ENCODE measurements around the gene DEXI. TPM values are rescaled to one million over a fixed set of nuclear protein-coding genes. Genes with fewer than 3 reads are reported as not detected.
A peak's percentile ranks its signal among the peaks of the same experiment; 100 is the strongest.
"Not testable (repeated sequence)": the region's sequence is repeated elsewhere in the genome, so short reads cannot be mapped to it uniquely, and the experiment has no call there.

The DEXI gene
- total RNA-seq, 4 donors from 2014 or later: 79.2 to 136 (median 102) TPM

DNA sequence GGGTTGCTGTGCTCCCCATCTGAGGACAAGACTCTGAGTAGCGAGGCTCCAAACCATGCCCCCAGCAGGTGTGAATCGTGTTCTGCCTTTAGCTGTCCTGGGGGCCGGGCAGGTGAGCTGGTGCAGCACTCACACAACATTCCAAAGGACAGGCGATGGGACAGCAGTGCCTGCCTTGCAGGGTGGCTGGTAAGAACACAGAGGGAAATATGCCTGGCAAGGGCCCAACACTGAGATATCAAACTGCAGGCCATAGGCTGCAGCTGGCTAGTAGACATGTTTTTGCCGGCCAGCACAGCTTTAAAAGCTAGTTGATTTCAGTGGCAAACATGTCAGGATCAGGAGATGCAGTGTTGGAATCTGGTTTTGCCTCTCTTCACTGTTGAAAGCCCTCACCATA, 25.7 kb upstream of the DEXI start:
- TF ChIP-seq EP300 (IDR thresholded peaks at IDR 0.05): no peak
- TF ChIP-seq POLR2A (IDR thresholded peaks at IDR 0.05): no peak
- TF ChIP-seq, protein P1, sequence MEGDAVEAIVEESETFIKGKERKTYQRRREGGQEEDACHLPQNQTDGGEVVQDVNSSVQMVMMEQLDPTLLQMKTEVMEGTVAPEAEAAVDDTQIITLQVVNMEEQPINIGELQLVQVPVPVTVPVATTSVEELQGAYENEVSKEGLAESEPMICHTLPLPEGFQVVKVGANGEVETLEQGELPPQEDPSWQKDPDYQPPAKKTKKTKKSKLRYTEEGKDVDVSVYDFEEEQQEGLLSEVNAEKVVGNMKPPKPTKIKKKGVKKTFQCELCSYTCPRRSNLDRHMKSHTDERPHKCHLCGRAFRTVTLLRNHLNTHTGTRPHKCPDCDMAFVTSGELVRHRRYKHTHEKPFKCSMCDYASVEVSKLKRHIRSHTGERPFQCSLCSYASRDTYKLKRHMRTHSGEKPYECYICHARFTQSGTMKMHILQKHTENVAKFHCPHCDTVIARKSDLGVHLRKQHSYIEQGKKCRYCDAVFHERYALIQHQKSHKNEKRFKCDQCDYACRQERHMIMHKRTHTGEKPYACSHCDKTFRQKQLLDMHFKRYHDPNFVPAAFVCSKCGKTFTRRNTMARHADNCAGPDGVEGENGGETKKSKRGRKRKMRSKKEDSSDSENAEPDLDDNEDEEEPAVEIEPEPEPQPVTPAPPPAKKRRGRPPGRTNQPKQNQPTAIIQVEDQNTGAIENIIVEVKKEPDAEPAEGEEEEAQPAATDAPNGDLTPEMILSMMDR (IDR thresholded peaks at IDR 0.05): no peak
- TF ChIP-seq POLR2AphosphoS5 (IDR thresholded peaks at IDR 0.05): no peak
- Histone ChIP-seq H3K4me1 (peaks cover 0 to 22% (median 8%) of the 10 kb centered on the region in 3 donors), H3K9me3 (no peaks in the 10 kb centered on the region), H3K36me3 (peaks cover 0 to 48% of the 10 kb centered on the region in 2 donors), H3K27me3 (no peaks in the 10 kb centered on the region), H3K27ac (no peak overlapping the region), H3K4me3 (no peak overlapping the region)
- ATAC-seq: no peak
- 33% methylated on average over 1 of the region's 5 CpGs; no CpG with 5 or more reads in 1 of the 2 donors for WGBS, 2 donors (ENCODE audit: low coverage in 1 of 2)

DNA sequence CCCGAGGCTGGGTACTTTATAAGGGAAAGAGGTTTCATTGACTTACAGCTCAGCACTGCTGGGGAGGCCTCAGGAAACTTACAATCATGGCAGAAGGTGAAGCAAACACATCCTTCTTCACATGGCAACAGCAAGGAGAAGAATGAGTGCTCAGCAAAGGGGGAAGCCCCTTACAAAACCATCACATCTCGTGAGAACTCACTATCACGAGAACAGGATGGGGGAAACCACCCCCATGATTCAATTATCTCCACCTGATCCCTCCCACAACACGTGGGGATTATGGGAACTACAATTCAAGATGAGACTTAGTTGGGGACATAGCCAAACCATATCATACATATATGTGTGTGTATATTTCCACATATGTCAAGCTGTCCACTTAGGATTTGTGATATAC, 24.3 kb upstream of the DEXI start:
- H3K4me3 ChIP-seq, H3K9me3 ChIP-seq, ATAC-seq, H3K27me3 ChIP-seq, H3K27ac ChIP-seq: not testable (repeated sequence)
- H3K4me1 ChIP-seq: peaks cover 0 to 15% (median under 1%) of the 10 kb centered on the region in 3 donors
- WGBS, 2 donors (ENCODE audit: low coverage in 1 of 2): 50 to 54% methylated on average over 2 to 4 of the region's 4 CpGs
- H3K36me3 ChIP-seq: peaks cover 0 to 52% of the 10 kb centered on the region in 2 donors

DNA sequence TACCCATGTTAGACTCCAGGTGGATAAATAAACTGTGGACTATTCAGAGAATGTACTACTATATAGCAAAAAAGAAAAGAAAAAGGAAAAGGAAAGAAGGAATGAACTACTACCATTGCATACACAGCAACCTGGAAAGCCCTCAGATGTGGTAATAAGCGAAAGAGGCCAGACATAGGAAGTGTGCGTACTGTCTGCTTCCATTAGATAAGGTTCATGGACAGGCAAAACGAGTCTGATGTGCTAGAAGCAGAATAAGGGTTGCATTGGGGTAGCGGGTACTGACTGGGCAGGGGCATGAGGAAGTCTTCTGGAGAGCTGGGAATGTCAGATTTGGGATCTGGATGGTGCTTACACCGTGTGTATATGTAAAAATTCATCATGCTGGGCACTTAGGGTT, 23.9 kb upstream of the DEXI start:
- no peaks in the 10 kb centered on the region for H3K27me3 ChIP-seq
- 84 to 87% methylated on average over 5 of the region's 5 CpGs for WGBS, 2 donors (ENCODE audit: low coverage in 1 of 2)
- TF ChIP-seq POLR2A (IDR thresholded peaks at IDR 0.05) (no peak), EP300 (IDR thresholded peaks at IDR 0.05) (no peak), POLR2AphosphoS5 (IDR thresholded peaks at IDR 0.05) (no peak)
- TF ChIP-seq, protein P1 (IDR thresholded peaks at IDR 0.05): no peak
- H3K27ac ChIP-seq: no peak overlapping the region
- H3K4me1 ChIP-seq: peaks cover 0 to 18% (median 4%) of the 10 kb centered on the region in 3 donors
- no peak overlapping the region for H3K4me3 ChIP-seq
- H3K9me3 ChIP-seq: no peaks in the 10 kb centered on the region
- H3K36me3 ChIP-seq: peaks cover 0 to 50% of the 10 kb centered on the region in 2 donors
- ATAC-seq: no peak

DNA sequence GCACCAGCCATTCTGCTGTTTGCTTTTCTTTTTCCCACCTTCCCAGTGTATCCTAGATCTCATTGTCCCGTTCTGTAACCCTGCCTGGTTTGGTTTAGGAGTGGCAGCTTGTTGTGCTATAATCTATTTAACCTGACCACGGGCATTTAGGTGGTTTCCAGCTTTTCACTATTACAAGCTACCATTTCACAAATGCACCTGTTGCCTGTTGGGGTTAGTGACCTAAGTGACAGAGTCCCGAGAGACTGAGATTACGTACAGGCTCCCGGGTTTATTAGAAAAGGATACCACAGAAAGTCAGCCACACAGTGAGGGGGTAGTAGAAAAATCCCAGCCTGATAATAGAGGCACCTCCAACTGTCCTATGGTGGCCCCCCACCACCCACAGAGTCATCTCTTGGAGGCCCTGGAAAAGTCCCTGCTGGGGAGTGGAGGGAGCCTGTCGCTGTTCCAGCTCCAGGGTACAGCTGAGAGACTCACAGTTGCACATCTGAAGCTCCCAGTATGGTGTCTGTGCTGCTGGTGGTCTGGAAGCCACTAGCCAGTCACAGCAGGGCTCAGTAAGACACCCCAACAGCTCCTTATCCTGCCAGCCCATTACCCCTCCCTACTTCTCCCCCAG, 23.3 kb upstream of the DEXI start:
- no peak for ATAC-seq
- no peaks in the 10 kb centered on the region for H3K27me3 ChIP-seq
- TF ChIP-seq EP300 (IDR thresholded peaks at IDR 0.05) (no peak), POLR2AphosphoS5 (IDR thresholded peaks at IDR 0.05) (no peak), POLR2A (IDR thresholded peaks at IDR 0.05) (no peak)
- TF ChIP-seq, protein P1 (IDR thresholded peaks at IDR 0.05): no peak
- no peak overlapping the region for H3K27ac ChIP-seq
- WGBS, 2 donors (ENCODE audit: low coverage in 1 of 2): 88 to 92% methylated on average over 1 to 3 of the region's 6 CpGs
- peaks cover 0 to 21% (median 7%) of the 10 kb centered on the region in 3 donors for H3K4me1 ChIP-seq
- H3K36me3 ChIP-seq: peaks cover 0 to 44% of the 10 kb centered on the region in 2 donors
- H3K9me3 ChIP-seq: no peaks in the 10 kb centered on the region
- H3K4me3 ChIP-seq: no peak overlapping the region

DNA sequence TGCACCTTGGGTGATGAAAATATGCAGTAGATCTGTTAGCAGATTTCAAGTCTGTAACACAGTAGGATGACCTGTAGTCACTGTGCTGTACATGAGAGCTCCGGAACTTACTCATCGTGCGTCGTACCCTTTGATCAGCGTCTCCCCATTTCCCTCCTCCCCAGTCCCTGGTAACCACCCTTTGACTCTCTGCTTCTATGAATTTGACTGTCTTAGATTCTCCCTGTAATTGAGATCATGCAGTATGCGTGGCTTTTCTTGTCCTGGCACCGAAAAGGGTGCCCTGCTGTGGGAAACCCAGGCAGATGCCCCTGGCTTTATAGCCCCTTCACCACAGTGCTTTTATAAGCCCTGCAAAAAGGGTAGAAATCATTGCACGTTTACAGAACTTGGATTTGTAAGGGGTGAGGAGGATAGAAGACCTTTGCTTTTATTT, 22.6 kb upstream of the DEXI start:
- Histone ChIP-seq H3K4me3 (no peak overlapping the region), H3K27ac (peak overlapping the region in 1 of 4 donors; percentile 67)

More for the DNA sequence above, 22.6 kb upstream of the DEXI start:
- Histone ChIP-seq H3K4me1 (peaks cover 0 to 21% (median 7%) of the 10 kb centered on the region in 3 donors), H3K27me3 (no peaks in the 10 kb centered on the region), H3K36me3 (peaks cover 0 to 40% of the 10 kb centered on the region in 2 donors), H3K9me3 (no peaks in the 10 kb centered on the region)
- TF ChIP-seq POLR2AphosphoS5 (IDR thresholded peaks at IDR 0.05): no peak
- no peak for TF ChIP-seq EP300 (IDR thresholded peaks at IDR 0.05)
- TF ChIP-seq, protein P1 (IDR thresholded peaks at IDR 0.05): no peak
- no peak for TF ChIP-seq POLR2A (IDR thresholded peaks at IDR 0.05)
- ATAC-seq: no peak
- WGBS, 2 donors (ENCODE audit: low coverage in 1 of 2): 93 to 97% methylated on average over 6 to 7 of the region's 8 CpGs
